Measurements from ENCODE around the gene PLEKHB1. TPM values are rescaled to one million over a fixed set of nuclear protein-coding genes. Genes with fewer than 3 reads are reported as not detected.

PLEKHB1 gene
- total RNA-seq, 4 donors from 2014 or later, result 25.1 to 98.8 (median 77.4) TPM

DNA sequence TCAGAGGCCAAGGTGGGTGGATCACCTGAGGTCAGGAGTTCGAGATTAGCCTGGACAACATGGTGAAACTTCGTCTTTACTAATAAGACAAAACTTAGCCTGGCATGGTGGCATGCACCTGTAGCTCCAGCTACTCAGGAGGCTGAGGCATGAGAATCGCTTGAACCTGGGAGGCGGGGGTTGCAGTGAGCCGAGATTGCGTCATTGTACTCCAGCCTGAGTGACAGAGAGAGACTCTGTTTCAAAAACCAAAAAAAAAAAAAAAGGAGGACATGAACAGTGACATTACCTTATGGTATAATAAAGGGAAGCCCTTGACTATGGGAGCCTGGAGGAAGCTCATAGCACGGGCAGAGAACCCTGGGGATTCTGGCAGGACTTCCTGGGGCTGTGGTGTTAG is 16.5 kb upstream of the PLEKHB1 start:
- DNase-seq, result no peak
- H3K4me1 ChIP-seq, result no peaks in the 10 kb centered on the region
- no peaks in the 10 kb centered on the region for H3K9me3 ChIP-seq
- intact Hi-C loops (cut with DNase I), result no loop called here
- no peak overlapping the region for H3K27ac ChIP-seq
- H3K27me3 ChIP-seq, result no peaks in the 10 kb centered on the region
- WGBS, 2 donors, result 78 to 81% methylated on average over 7 of the region's 7 CpGs
- no peak overlapping the region for H3K4me3 ChIP-seq (replicated peaks in 1 of 3)
- no peaks in the 10 kb centered on the region for H3K36me3 ChIP-seq
- TF ChIP-seq POLR2A (IDR thresholded peaks at IDR 0.05), result no peak
- TF ChIP-seq, protein P1, sequence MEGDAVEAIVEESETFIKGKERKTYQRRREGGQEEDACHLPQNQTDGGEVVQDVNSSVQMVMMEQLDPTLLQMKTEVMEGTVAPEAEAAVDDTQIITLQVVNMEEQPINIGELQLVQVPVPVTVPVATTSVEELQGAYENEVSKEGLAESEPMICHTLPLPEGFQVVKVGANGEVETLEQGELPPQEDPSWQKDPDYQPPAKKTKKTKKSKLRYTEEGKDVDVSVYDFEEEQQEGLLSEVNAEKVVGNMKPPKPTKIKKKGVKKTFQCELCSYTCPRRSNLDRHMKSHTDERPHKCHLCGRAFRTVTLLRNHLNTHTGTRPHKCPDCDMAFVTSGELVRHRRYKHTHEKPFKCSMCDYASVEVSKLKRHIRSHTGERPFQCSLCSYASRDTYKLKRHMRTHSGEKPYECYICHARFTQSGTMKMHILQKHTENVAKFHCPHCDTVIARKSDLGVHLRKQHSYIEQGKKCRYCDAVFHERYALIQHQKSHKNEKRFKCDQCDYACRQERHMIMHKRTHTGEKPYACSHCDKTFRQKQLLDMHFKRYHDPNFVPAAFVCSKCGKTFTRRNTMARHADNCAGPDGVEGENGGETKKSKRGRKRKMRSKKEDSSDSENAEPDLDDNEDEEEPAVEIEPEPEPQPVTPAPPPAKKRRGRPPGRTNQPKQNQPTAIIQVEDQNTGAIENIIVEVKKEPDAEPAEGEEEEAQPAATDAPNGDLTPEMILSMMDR (IDR thresholded peaks at IDR 0.05), result no peak

DNA sequence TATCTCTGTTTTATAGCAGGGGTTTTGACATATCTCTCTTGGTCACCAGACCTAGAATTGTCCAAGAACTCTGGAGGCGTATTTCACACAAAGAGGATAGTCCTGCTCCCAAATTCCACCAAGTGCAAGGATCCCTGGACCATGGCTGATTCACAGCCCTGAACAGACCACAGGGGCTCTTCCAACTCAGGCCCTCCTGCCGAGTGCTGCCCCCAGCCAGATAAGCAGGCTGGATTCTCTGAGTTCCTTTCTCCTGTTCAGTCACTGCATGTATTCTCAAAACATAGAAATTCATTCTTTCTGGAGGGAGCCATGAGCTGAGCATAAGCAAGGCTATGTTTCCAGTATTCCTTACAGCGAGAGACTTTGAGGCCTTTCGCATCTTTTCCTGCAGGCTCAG is 13.4 kb upstream of the PLEKHB1 start:
- no peak overlapping the region for H3K27ac ChIP-seq
- intact Hi-C loops (cut with DNase I), result no loop called here
- H3K9me3 ChIP-seq, result no peaks in the 10 kb centered on the region
- no peak overlapping the region for H3K4me3 ChIP-seq (replicated peaks in 1 of 3)
- WGBS, 2 donors, result 94 to 99% methylated on average over 4 of the region's 4 CpGs
- H3K4me1 ChIP-seq, result no peaks in the 10 kb centered on the region
- H3K36me3 ChIP-seq, result no peaks in the 10 kb centered on the region
- DNase-seq, result no peak
- H3K27me3 ChIP-seq, result no peaks in the 10 kb centered on the region
- no peak for TF ChIP-seq POLR2A (IDR thresholded peaks at IDR 0.05)
- TF ChIP-seq, protein P1 (IDR thresholded peaks at IDR 0.05), result no peak

DNA sequence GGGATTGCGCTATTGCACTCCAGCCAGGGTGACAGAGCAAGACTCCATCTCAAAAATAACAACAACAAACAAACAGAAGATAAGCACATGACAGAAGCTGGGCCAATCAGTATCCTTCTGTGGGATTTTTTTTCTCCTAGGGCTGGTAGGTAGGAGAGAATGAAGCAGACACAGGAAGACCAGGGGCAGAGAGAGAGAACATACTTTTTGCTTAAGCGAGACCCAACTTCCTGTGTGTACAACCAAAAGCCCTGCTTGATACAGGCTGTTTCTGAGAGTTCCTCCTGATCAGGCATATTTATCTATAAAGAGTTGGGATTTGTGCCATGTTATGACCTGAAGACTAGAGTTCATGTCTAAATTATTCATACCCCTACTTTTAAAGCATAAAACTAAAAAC is 12.4 kb upstream of the PLEKHB1 start:
- TF ChIP-seq POLR2A (IDR thresholded peaks at IDR 0.05), result no peak
- TF ChIP-seq, protein P1 (IDR thresholded peaks at IDR 0.05), result no peak
- 90 to 94% methylated on average over 2 of the region's 2 CpGs for WGBS, 2 donors
- Histone ChIP-seq H3K36me3 (no peaks in the 10 kb centered on the region), H3K27ac (no peak overlapping the region), H3K27me3 (no peaks in the 10 kb centered on the region), H3K4me3 (replicated peaks in 1 of 3) (no peak overlapping the region), H3K9me3 (no peaks in the 10 kb centered on the region), H3K4me1 (no peaks in the 10 kb centered on the region)
- intact Hi-C loops (cut with DNase I), result no loop called here
- DNase-seq, result no peak

DNA sequence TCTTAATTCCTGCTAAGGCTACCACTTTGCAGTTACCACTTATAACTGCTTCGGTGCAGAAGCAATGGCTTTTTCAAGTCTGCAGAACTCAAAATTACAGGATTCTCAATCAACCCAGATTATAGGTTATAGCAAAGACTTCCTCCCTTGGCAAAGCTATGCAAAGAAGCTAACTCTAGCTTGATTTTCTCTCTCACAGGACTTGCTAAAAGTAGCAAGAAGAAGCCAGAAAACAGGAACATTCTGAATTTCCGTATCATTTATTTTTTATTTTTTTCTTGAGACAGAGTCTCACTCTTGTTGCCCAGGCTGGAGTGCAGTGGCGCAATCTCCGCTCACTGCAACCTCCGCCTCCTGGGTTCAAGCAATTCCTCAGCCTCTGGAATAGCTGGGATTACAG is 10.7 kb upstream of the PLEKHB1 start:
- Histone ChIP-seq H3K27ac (no peak overlapping the region), H3K4me3 (replicated peaks in 1 of 3) (no peak overlapping the region), H3K27me3 (no peaks in the 10 kb centered on the region), H3K36me3 (no peaks in the 10 kb centered on the region), H3K9me3 (no peaks in the 10 kb centered on the region), H3K4me1 (no peaks in the 10 kb centered on the region)
- no peak for TF ChIP-seq POLR2A (IDR thresholded peaks at IDR 0.05)
- TF ChIP-seq, protein P1 (IDR thresholded peaks at IDR 0.05), result no peak
- intact Hi-C loops (cut with DNase I), result no loop called here
- 86 to 88% methylated on average over 5 of the region's 5 CpGs for WGBS, 2 donors
- no peak for DNase-seq

DNA sequence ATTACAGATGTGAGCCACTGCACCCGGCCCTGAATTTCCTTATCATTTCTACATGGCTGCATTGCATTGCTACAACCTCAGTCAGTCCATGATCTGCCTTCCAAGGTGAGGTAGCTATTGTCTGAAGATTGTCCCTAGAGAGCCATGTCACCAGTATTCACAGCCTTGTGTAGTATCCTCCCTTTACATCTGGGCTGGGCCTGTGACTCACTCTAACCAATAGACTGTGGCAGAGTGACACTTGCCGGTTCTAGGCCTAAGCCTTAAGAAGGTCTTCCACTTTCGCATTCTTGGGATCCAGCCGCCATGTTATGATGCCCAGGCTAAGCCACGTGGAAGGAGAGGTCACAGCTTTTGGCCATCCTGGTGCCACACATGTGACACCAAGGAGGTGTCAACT is 10.1 kb upstream of the PLEKHB1 start:
- Histone ChIP-seq H3K27ac (no peak overlapping the region), H3K36me3 (no peaks in the 10 kb centered on the region), H3K4me1 (no peaks in the 10 kb centered on the region), H3K27me3 (no peaks in the 10 kb centered on the region), H3K4me3 (replicated peaks in 1 of 3) (no peak overlapping the region), H3K9me3 (no peaks in the 10 kb centered on the region)
- intact Hi-C loops (cut with DNase I), result no loop called here
- WGBS, 2 donors, result 95 to 97% methylated on average over 5 of the region's 5 CpGs
- DNase-seq, result no peak
- TF ChIP-seq POLR2A (IDR thresholded peaks at IDR 0.05), result no peak
- TF ChIP-seq, protein P1 (IDR thresholded peaks at IDR 0.05), result no peak

Measured in thyroid gland (tissue), 4 donors.